CD4-positive, alpha-beta T cell treated with Interleukin-1 beta for 1 hour (primary cell): Measurements from ENCODE around the gene MYH6.
"Not testable (repeated sequence)": the region's sequence is repeated elsewhere in the genome, so short reads cannot be mapped to it uniquely, and the experiment has no call there.

Experiments used
- DNase-seq, 2 donors: peaks; one replicate each; pipeline ENCODE4 v3.0.0-alpha.2; 2020 to 2022

MYH6 gene

DNA sequence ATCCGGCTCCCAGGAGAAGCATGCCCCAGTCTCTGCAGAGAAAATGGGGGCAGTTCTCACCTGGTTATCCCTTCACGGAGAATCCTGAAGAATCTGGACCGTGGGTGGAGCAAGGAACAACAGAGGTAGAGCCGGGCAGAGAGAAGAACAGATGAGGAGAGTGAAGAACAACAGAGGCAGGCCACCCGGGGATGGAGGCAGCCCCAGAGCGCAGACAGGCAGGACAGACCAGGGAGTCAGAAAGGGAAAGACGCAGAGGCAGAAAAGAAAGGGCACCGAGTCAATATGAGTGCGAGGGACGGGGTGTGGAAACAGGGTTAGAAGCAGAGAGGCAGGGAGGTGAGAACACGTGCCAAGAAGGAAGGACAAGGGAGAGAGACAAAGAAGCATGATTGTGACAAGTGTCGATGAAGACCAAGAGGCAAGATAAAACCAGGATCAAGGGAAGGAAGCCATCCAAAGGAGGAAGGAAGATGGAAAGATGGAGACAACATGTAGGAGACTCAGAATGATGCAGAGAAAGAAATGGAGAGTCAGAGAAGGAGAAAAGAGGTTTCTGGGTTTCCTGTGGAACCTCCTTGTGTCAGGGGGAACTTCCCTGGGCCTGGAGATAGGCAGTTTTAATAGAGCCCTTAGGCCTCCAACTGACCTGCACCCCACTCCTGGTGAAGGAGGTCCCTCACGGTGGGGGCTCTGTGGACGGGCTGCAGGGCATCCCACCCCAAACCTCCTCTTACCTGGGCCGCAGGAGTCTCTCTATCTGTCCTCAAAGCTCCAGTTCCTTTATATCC lies at the start of gene MYH6:
MYH6 (minus strand) TSS at position 758 of the 791 bp plus-strand sequence. CDS start 1,050 bp downstream, outside the sequence.
- no peak for DNase-seq

- DNase-seq = not testable (repeated sequence)
Observed at GRCh38 chr14:23456883-23457586, 49.0 kb upstream of the MYH6 start.

DNA sequence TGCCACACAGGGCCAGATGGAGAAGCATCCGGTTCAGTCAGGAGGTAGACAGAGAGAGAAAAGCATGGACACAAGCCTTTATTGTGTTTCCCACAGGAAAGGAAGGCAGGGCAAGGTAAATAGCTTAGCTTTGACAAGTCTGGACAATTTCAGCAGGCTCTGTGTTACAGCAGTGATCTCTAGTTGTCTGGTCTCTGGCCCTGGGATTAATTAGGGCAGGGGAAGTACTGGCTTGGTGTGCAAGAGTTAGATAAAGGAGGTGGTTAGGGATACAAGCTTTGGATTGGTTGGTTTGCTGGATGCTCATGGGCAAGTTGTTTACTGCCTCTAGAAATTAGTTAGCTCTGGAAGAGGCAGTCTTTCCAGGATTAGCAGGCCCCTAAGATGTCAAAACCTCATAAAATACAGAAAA lies 46.4 kb upstream of the MYH6 start:
- DNase-seq = no peak

GRCh38 chr14:23452237-23452636 lies 44.2 kb upstream of the MYH6 start:
- no peak for DNase-seq

DNA sequence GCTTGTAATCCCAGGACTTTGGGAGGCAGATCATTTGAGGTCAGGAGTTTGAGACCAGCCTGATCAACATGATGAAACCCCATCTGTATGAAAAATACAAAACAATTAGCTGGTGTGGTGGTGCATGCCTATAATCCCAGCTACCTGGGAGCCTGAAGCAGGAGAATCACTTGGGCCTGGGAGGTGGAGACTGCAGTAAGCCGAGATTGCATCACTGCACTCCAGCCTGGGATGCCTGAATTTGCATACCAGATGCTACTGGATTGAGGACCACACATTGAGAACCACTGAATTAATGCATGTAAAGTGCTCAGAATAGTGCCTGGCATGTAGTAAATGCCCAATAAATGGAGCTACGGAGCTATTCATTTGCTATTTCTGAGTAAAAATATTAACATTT lies 42.3 kb upstream of the MYH6 start:
- no peak for DNase-seq

- no peak for DNase-seq
Observed at GRCh38 chr14:23449314-23449713, 41.2 kb upstream of the MYH6 start.

DNA sequence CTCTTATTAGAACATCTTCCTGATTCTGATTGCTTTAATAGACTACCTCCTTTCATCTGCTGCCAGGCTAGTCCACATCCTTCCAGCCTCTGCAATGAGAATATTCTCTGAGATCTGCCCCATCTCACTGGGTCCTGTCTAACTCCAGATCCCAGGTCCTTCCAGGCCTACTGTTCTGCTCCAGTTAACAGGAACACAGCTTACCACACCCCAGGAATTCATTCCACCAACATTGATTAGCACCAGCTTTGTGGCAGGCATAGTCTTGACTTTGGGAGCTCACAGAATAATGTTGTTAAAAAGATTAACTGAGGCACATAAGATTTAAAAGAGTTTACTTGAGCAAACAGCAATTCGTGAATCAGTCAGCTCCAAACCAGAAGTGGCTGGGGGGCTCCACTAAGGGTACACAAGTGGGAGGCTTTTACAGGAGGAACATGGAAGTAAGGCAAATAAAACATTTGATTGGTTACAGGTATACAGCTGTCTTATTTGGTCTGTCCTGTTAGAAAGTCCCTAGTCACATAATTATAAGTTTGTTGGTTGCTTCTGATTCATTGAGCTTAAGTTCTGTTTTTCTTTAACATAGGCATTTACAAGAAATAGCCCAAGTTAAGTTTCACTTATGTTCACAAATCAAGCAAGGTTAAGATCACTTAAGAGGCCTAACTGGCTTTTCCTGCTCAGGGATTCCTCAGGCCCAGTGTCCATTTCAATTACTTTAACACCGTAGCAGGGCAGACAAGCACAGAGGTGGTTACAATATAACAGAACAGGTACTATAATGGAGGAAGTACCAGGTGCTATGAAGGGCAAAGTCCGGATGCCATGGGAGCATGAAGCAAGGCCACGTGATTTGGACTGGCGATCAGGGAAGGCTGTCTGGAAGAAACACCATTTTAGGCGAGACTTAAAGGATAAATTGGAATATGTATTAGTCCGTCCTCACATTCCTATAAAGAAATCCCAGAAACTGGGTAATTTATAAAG lies 39.6 kb upstream of the MYH6 start:
- no peak for DNase-seq

DNA sequence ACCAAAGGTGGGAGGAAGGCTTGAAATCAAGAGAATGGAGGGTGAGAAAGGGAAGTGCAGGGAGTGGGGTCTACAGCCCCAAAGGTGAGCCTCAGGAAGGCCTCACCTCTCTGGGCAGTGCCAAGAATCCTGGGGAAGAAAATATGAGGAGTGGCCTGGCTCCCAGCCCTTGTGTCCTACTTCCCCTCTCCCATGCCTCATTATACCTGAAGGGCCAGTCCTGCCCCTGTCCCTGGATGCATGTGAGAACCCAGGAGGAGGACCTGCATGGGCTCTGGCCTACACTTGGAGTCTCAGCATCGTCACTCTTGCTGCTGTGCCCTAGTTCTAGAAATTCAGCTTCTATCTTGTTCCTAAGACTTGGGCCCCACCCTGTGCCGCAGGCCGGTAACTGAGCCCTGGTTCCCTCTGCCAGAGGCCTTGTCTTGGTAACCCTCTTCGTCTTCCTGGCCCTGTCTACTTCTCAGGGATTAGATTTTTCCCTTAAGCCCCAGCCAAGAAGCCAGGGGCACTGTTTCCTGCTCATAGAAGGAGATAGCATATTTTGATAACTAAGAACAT lies 38.3 kb upstream of the MYH6 start:
- no peak for DNase-seq

DNA sequence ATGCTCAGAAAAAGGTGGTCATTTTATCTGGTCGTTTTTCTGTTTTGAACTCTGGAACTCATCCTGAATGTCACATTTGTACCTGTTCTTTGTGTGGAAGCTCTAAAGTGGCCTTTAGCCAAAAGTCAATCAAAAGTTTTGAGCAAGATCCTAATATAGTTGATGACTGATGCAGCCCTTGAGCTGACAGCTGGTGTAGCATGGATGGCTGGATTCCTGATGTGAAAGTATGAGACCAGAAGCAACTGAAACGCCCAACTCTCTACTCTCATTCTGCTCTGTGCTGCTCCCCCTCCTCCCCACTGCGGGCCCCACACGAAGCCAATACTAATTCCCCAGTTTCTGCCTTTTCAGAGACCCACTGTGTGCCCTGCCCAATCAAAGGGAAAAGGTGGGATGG lies 37.7 kb upstream of the MYH6 start:
- DNase-seq = no peak

DNA sequence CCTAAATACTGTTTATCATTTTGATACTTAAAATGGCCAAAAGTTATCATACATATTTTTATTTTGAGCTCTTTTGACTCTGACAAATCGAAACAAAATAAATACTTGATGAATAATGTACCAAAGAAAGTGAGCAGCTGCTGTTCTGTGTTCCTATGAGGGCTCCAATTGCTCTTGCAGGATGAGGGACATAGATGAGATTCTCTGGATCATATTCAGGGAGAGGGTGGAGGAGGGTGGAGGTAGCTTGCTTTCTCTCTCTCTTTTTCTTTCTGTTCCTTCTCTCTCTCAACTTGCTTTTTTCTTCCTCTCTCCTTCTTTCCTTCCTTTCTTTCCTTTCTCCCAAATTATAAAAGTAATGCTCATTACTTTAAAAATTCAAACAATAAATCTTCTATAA lies 36.2 kb upstream of the MYH6 start:
- DNase-seq = no peak

- no peak for DNase-seq
Observed at GRCh38 chr14:23443881-23444280, 35.8 kb upstream of the MYH6 start.

DNA sequence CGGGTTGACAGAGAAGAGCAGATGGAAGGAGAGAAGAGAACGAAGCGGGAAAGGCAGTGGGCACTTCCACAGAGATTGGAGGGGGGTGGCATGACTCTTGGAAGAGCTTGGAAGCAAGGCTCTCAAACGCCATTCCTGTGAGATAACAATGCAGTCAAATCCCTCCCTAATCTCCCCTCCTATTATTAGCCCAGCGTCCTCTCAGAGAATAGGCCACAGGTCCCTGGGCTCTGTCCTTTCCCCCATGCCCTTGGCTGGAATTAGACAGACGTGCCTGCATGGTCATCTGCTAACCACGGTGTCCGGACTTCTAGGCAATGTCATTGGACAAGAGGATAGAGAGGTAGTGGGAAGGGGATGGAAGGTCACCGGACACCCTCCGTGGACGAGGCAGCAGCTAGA lies 35.3 kb upstream of the MYH6 start:
- DNase-seq = no peak

DNA sequence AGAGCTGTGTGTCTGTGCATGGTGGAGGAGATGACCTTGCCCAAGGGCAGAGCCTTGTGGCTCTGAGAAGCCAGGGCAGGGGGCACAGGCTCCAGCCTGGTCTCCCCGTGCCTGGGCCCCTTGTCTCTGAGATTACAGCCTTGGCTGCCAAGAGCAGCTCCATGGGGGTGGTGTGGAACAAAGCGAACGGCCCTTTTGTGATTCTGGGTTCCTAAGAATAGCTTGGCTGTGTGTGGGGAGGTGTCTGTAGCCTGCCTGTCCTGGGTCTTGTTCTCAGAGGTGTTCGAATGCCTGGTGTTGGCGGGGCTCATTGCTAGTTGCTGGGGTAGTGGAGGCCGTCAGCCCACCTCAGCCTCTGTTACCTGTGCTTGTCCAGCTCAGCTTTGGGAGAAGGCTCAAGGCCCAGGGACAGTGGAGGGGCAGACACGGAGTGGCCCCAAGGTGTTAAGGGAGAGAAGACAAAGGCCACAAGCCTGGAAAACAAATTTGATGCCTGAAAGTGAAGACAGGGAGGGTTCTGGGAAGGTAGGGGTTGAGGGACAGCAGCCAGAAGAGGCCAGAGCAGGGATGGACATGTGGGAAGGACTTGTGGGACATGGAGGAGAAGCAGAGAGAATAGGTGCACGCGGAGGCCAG lies 34.8 kb upstream of the MYH6 start:
- no peak for DNase-seq

- no peak for DNase-seq
Observed at GRCh38 chr14:23441076-23441475, 33.0 kb upstream of the MYH6 start.

DNA sequence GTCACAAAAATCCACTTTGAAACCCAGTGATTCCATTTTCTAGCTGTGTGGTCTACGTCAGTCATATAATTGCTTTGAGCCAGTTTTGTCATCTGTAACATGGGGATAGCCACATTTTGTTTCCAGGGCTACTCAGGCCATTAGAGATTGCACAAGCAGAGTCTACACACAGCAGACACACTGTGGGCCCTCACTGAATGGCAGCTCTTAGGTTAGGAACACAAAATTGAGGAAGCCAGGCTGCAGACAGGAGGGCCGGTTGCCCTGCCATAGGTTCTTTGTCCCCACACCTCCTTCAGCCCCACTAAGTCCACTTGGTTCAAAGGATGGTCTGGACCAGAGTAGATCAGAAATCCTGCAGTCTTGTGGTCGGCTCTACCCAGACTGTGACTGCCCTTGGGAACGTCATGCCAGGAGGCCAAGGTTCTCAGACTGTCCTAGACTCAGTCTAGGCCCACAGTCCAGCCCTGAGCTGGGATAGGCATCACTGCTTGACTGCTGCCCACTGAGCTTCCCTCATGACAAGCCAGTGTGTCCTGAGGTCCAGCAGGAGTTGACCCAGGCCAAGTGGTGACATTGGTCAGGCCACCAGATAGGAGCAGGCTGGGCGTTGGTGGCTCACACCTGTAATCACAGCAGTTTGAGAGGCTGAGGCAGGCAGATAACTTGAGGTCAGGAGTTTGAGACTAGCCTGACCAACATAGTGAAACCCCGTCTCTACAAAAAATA lies 31.2 kb upstream of the MYH6 start:
- DNase-seq = no peak

- no peak for DNase-seq
Observed at GRCh38 chr14:23438101-23438971, 30.3 kb upstream of the MYH6 start.

DNA sequence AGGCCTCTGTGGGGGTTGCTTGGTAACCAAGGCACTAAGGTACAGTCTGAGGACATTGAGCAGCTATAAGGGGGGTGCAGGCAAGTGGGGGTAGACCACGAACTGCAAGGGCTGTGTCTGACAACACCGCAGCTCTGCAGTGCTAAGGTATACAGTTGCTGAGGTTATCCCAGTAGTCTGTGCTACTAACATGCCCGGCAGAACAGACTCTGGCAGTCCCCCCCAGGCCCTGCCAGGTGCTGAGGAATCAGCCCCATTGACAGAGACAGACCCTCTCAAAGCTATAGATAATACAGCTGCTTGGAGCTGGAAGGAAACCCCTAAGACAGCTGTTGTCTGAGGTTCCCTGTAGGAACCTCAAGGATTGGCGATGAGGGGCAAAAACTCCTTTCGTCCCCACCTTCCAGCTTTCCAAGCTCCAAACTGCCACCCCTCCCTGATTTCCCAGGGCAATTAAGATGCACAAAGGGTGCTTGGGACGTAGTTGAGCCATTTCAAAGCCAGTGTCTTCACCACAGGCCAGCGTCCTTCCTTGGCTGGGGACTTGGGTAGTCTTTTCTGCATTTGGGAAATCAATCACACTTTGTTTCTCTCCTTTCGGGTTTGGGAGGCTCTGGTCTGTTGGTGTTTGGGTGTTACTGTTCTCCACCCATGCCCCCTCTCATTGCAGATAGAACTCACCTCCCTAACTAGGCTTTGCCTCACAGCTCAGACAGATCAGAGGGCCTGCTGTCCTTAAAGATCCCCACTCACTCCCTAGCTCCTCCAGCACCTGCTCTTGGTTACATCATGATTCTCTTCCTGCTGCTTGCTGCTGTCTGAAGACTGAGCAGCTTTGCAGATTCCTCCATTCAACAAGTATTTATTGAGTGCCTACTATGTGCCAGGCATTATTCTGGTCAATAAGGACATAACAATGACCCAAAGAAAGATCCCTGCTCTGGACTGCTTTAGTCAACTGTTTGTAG lies 29.3 kb upstream of the MYH6 start:
- DNase-seq = no peak

GRCh38 chr14:23436327-23437132 lies 28.5 kb upstream of the MYH6 start:
- no peak for DNase-seq
